ENCODE measurements around the gene HACD3. TPM values are rescaled to one million over a fixed set of nuclear protein-coding genes. Genes with fewer than 3 reads are reported as not detected.
"Not testable (repeated sequence)": the region's sequence is repeated elsewhere in the genome, so short reads cannot be mapped to it uniquely, and the experiment has no call there.

The HACD3 gene
- total RNA-seq, 2 donors from 2014 or later, result 36.0 to 68.7 TPM

DNA sequence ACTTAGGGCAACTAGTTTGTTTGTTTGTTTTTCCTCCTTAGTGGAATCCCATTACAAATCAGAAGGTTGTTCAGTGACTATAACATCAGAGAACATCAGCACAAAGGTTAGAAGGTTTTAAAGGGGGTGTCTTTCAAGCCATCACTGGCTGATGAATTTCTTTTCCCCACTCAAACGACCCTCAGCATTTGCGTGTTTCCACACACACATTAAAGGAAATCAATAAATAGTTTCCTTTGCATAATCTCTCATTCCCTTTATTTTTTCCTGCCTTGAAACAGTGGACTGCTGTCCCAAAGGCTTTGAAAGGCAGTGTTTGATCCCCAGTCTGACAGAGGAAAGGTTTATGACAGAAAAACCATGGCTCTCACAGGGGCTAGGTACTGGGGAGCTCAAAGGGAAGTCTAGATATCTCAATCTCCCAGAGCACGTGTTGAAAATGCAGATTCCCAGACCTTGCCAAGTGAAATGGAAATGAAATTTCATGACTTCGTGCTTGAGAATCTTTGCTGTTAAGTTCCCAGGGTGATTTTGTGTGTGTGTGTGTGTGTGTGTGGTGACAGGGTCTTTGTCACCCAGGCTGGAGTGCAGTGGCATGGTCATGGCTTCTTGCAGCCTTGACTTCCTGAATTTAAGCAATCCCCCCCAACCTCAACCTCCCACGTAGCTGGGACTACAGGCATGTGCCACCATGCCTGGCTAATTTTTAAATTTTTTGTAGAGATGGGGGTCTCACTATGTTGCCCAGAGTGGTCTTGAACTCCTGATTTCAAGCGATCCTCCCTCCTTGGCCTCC is 82.9 kb downstream of the HACD3 start:
- no peak for TF ChIP-seq CTCF (IDR thresholded peaks at IDR 0.05)
- H3K4me3 ChIP-seq, result no peak overlapping the region
- H3K9me3 ChIP-seq, result no peaks in the 10 kb centered on the region
- H3K9ac ChIP-seq (ENCODE audit: low read depth in 2 of 2, low read length in 2 of 2), result no peak overlapping the region
- H3K27ac ChIP-seq, result no peak overlapping the region
- no peaks in the 10 kb centered on the region for H3K27me3 ChIP-seq
- H3K4me1 ChIP-seq, result peaks cover 11% of the 10 kb centered on the region
- H3K36me3 ChIP-seq, result no peaks in the 10 kb centered on the region
- intact Hi-C loops (cut with DNase I), result no loop called here
- DNase-seq, result no peak

- H3K4me3 ChIP-seq; H3K27me3 ChIP-seq; DNase-seq; H3K27ac ChIP-seq; intact Hi-C loops (cut with DNase I); H3K9me3 ChIP-seq; H3K36me3 ChIP-seq; H3K9ac ChIP-seq (ENCODE audit: low read depth in 2 of 2, low read length in 2 of 2); H3K4me1 ChIP-seq: not testable (repeated sequence)
Observed at GRCh38 chr15:65615887-65616286, 85.6 kb downstream of the HACD3 start.

DNA sequence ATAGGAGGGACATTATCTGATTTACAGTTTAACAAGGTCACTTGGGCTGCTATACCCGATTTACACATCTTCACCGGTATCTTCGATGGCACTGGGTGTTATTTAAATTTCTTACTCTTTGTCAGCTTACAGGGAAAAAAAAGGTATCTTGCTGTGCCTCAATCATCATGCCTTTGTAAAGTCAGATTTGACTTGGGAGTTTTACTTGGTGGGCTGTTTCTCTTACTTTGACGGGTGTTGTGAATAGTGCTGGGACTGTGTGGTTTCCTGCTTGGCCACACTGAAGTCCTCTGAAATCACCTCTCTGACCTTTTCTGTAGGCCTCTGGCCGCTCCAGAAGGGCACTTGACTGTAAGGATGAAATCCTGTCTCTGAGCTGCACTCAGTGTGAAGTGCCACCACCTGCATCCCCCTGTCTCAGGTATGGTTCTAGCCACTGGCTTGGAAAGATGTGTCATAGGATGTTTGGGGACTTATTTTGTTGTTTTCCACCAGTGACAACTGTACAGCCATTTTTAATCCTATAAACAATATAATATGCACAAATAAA is 88.4 kb downstream of the HACD3 start:
- Histone ChIP-seq H3K4me1 (no peaks in the 10 kb centered on the region), H3K36me3 (no peaks in the 10 kb centered on the region), H3K4me3 (no peak overlapping the region), H3K27me3 (no peaks in the 10 kb centered on the region), H3K27ac (no peak overlapping the region), H3K9me3 (no peaks in the 10 kb centered on the region), H3K9ac (ENCODE audit: low read depth in 2 of 2, low read length in 2 of 2) (no peak overlapping the region)
- no peak for DNase-seq
- TF ChIP-seq CTCF (IDR thresholded peaks at IDR 0.05), result no peak
- intact Hi-C loops (cut with DNase I), result no loop called here

- no peak overlapping the region for H3K4me3 ChIP-seq
- intact Hi-C loops (cut with DNase I), result no loop called here
- no peak for DNase-seq
- no peaks in the 10 kb centered on the region for H3K36me3 ChIP-seq
- H3K9me3 ChIP-seq, result no peaks in the 10 kb centered on the region
- H3K27ac ChIP-seq, result no peak overlapping the region
- no peak for TF ChIP-seq CTCF (IDR thresholded peaks at IDR 0.05)
- H3K4me1 ChIP-seq, result no peaks in the 10 kb centered on the region
- no peaks in the 10 kb centered on the region for H3K27me3 ChIP-seq
- H3K9ac ChIP-seq (ENCODE audit: low read depth in 2 of 2, low read length in 2 of 2), result no peak overlapping the region
Observed at GRCh38 chr15:65619626-65620290, 89.5 kb downstream of the HACD3 start.

- H3K27ac ChIP-seq, result no peak overlapping the region
- no peak overlapping the region for H3K9ac ChIP-seq (ENCODE audit: low read depth in 2 of 2, low read length in 2 of 2)
- no peak for TF ChIP-seq CTCF (IDR thresholded peaks at IDR 0.05)
- no peaks in the 10 kb centered on the region for H3K36me3 ChIP-seq
- H3K27me3 ChIP-seq, result no peaks in the 10 kb centered on the region
- H3K9me3 ChIP-seq, result no peaks in the 10 kb centered on the region
- H3K4me3 ChIP-seq, result no peak overlapping the region
- no peaks in the 10 kb centered on the region for H3K4me1 ChIP-seq
- intact Hi-C loops (cut with DNase I), result no loop called here
- no peak for DNase-seq
Observed at GRCh38 chr15:65620833-65621232, 90.6 kb downstream of the HACD3 start.

DNA sequence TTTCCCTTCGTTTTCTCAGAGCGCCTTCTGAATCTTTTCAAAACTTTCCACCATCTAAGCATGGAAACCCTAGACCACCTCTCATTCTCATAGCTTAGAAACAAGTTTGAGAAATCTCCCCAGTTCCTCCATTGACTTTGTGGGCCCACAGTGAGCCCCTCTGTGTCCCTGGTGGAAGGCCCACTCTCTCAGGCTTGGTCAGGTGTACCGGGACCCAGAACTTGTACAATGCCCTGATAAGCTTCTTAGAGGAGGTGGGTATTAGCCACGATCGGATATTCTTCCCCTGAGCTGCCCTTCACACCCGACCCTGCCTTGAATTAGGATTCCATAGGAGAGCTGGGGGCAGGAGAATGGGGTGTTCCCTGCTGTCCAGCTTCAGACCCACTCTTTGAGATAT is 91.4 kb downstream of the HACD3 start, which contains the start of gene SLC24A1:
SLC24A1 (plus strand) TSS at position 301 of the 400 bp plus-strand sequence. CDS start 2,143 bp downstream, outside the sequence.
- DNase-seq, result no peak
- TF ChIP-seq CTCF (IDR thresholded peaks at IDR 0.05), result no peak
- no peak within 1 kb of the TSS for H3K27ac ChIP-seq
- no peaks in the 10 kb centered on the region for H3K27me3 ChIP-seq
- H3K36me3 ChIP-seq, result no peaks in the 10 kb centered on the region
- intact Hi-C loops (cut with DNase I), result no loop called here
- no peak within 1 kb of the TSS for H3K4me3 ChIP-seq
- H3K9ac ChIP-seq (ENCODE audit: low read depth in 2 of 2, low read length in 2 of 2), result no peak within 1 kb of the TSS
- H3K9me3 ChIP-seq, result no peaks in the 10 kb centered on the region
- H3K4me1 ChIP-seq, result no peaks in the 10 kb centered on the region
